Pancreas (tissue), 10 donors: ENCODE measurements around the gene NSMCE3. TPM values are rescaled to one million over a fixed set of nuclear protein-coding genes. Genes with fewer than 3 reads are reported as not detected.

Experiments used
- ATAC-seq, 4 donors: fragments of 200-7000 bp; cut with Tn5 transposase; one replicate each; pipeline versions ENCODE4 v1.8.0 to v1.9.1; 2020; ENCODE audit warnings: mild to moderate bottlenecking in 4 of 4, moderate library complexity in 4 of 4
- DNase-seq, 6 donors: peaks; one replicate each; pipeline ENCODE4 v3.0.0-alpha.2; 2020
- FAIRE-seq: peaks from 2 replicates; lab custom pipeline; 2012; peaks lifted over from hg19 to GRCh38; lab: Jason Lieb, UNC
- H3K27ac ChIP-seq, 4 donors: fragments of 200-600 bp; sonication (generic); 1 replicate in 3 of 4; 2 replicates in 1 of 4; pipeline versions ENCODE4 v1.5.0 to v1.8.0; 2020
- H3K27me3 ChIP-seq, 4 donors: fragments of 200-600 bp; one replicate each; pipeline ENCODE4 v1.8.0; 2021
- H3K36me3 ChIP-seq, 3 donors: fragments of 200-600 bp; sonication (generic) in 1 of 3; one replicate each; pipeline versions ENCODE4 v1.5.0 to v1.8.0; 2020 to 2021
- H3K4me1 ChIP-seq, 3 donors: fragments of 200-600 bp; one replicate each; pipeline ENCODE4 v1.8.0; 2021
- H3K4me3 ChIP-seq, 4 donors: fragments of 200-600 bp; sonication (generic) in 2 of 4; one replicate each; pipeline versions ENCODE4 v1.5.0 to v1.8.0; 2020 to 2021
- H3K9me3 ChIP-seq, 4 donors: fragments of 200-600 bp; one replicate each; pipeline ENCODE4 v1.8.0; 2021
- CTCF ChIP-seq, 4 donors: fragments of 200-600 bp; sonication (generic) in 3 of 4; IDR thresholded peaks; one replicate each; pipeline versions ENCODE4 v1.5.0 to v1.8.0; 2021; ENCODE audit warnings: antibody characterized with exemption in 4 of 4
- WGBS, 2 donors: extraction: QIAGEN DNeasy Blood & Tissue Kit; methylation state at CpG; one replicate each; pipeline ENCODE4 v1.1.7; 2013; 5-methylcytosine and 5-hydroxymethylcytosine counted together
- intact Hi-C, 3 donors: fragments of 100-400 bp; cut with DNase I; formaldehyde crosslinking; loops; one replicate each; pipeline versions ENCODE4 v1.11.1 to v1.14.2; 2022
- polyA plus RNA-seq, 2 donors: library from polyadenylated mRNA; stranded (reverse); fragments of 200-250 nt; gene quantifications; one replicate each; pipeline ENCODE4 v1.2.3, GENCODE V29; 2013
- total RNA-seq, 6 donors: library from RNA; stranded (reverse); fragmentation: NEBNext Ultra II Directional in 4 of 6; extraction: Animal tissue kit (Norgen Biotek cat#: 25700) in 4 of 6; gene quantifications; one replicate each; pipeline versions ENCODE4 v1.2.1 to v1.2.4, GENCODE V29; 2021 to 2023
- donor health status: healthy with polysubstance abuse.
- donor health status: DM: no; HTN: no; CAD: no; lungs with moderate emphysema.
- donor health status: DM: no; HTN: no; CAD: no.
- donor health status: control.
- donor health status: control.
- donor health status: Bipolar disorder and iron deficiency.
- donor health status: DM: yes; HTN: yes; CAD: no.
- donor health status: DM: no; HTN: no; CAD: no.
- donor health status: DM: no; HTN: no; CAD: no.
- donor health status: DM: yes; HTN: yes; CAD: no.

NSMCE3 gene
- total and polyA plus RNA-seq, 8 donors: 1.5 to 5.2 (median 2.2) TPM

- Histone ChIP-seq H3K4me1 (peaks cover 15 to 20% (median 16%) of the 10 kb centered on the region in 3 donors), H3K4me3 (no peak overlapping the region), H3K36me3 (no peaks in the 10 kb centered on the region), H3K27me3 (no peaks in the 10 kb centered on the region), H3K27ac (peak overlapping the region in 1 of 4 donors; percentile 20), H3K9me3 (no peaks in the 10 kb centered on the region)
- ATAC-seq: no peak
- no peak for TF ChIP-seq CTCF (IDR thresholded peaks at IDR 0.05)
- DNase-seq: no peak
- WGBS, 2 donors: 89 to 95% methylated on average over 5 of the region's 5 CpGs
- no peak for FAIRE-seq
- intact Hi-C loops: loop anchor here in 1 of 3 donors (10.0 kb wide), 1 partner anchor 63 kb away; no protein-coding TSS in a partner anchor
These were observed 2.6 kb upstream of the NSMCE3 start for GRCh38 chr15:29272219-29272618.

GRCh38 chr15:29270976-29271375 is 1.4 kb upstream of the NSMCE3 start:
- no peak for FAIRE-seq
- ATAC-seq: no peak
- H3K9me3 ChIP-seq: no peaks in the 10 kb centered on the region
- intact Hi-C loops: loop anchor here in 1 of 3 donors (10.0 kb wide), 1 partner anchor 64 kb away; no protein-coding TSS in a partner anchor
- no peak for DNase-seq
- no peaks in the 10 kb centered on the region for H3K27me3 ChIP-seq
- TF ChIP-seq CTCF (IDR thresholded peaks at IDR 0.05): no peak
- peak overlapping the region in 1 of 4 donors; percentile 20 for H3K27ac ChIP-seq
- peaks cover 15 to 27% (median 24%) of the 10 kb centered on the region in 3 donors for H3K4me1 ChIP-seq
- H3K36me3 ChIP-seq: no peaks in the 10 kb centered on the region
- H3K4me3 ChIP-seq: no peak overlapping the region

- FAIRE-seq: no peak
- no peaks in the 10 kb centered on the region for H3K9me3 ChIP-seq
- H3K4me1 ChIP-seq: peaks cover 15 to 27% (median 24%) of the 10 kb centered on the region in 3 donors
- TF ChIP-seq CTCF (IDR thresholded peaks at IDR 0.05): no peak
- intact Hi-C loops: loop anchor here in 1 of 3 donors (10.0 kb wide), 1 partner anchor 64 kb away; no protein-coding TSS in a partner anchor
- DNase-seq: no peak
- WGBS, 2 donors: 2 to 6% methylated on average over 8 of the region's 8 CpGs
- H3K36me3 ChIP-seq: no peaks in the 10 kb centered on the region
- peak overlapping the region; percentile 70 to 98 (median 84) for H3K4me3 ChIP-seq
- no peaks in the 10 kb centered on the region for H3K27me3 ChIP-seq
- ATAC-seq: peak in 2 of 4 donors; percentile 31 to 37
- H3K27ac ChIP-seq: peak overlapping the region in 3 of 4 donors; percentile 66 to 90 (median 83)
These were observed 740 bp upstream of the NSMCE3 start for GRCh38 chr15:29270169-29270955.

- H3K27ac ChIP-seq: peak overlapping the region; percentile 66 to 90 (median 80)
- intact Hi-C loops: no loop called here
- no peak for TF ChIP-seq CTCF (IDR thresholded peaks at IDR 0.05)
- no peaks in the 10 kb centered on the region for H3K9me3 ChIP-seq
- ATAC-seq (peak; percentile 20 to 56 (median 29)), FAIRE-seq (no peak), DNase-seq (peak in 4 of 6 donors; percentile 12 to 67 (median 24))
- no peaks in the 10 kb centered on the region for H3K27me3 ChIP-seq
- 4 to 6% methylated on average over 35 of the region's 35 CpGs for WGBS, 2 donors
- peaks cover 15 to 27% (median 24%) of the 10 kb centered on the region in 3 donors for H3K4me1 ChIP-seq
- H3K4me3 ChIP-seq: peak overlapping the region; percentile 70 to 98 (median 84)
- H3K36me3 ChIP-seq: no peaks in the 10 kb centered on the region
These were observed 727 bp downstream of the NSMCE3 start for GRCh38 chr15:29268706-29269484.
